ENCODE data around the gene CLEC3B. TPM values are rescaled to one million over a fixed set of nuclear protein-coding genes. Genes with fewer than 3 reads are reported as not detected.
A peak's percentile ranks its signal among the peaks of the same experiment; 100 is the strongest.

The CLEC3B gene
- total and polyA plus RNA-seq, 10 of the 15 experiments (the other 5 are each of a cell fraction or from before 2014, with no cell fraction given): 0.23 TPM; not detected in 9

- TF ChIP-seq IKZF2 (IDR thresholded peaks at IDR 0.05): peak; percentile 29 to 38; a peak in 2 of 4 replicates
- no peak for TF ChIP-seq PBX3 (IDR thresholded peaks at IDR 0.05; ENCODE audit: insufficient replicate concordance, low read depth, low read length)
- TF ChIP-seq EGR1 (IDR thresholded peaks at IDR 0.05; ENCODE audit: borderline replicate concordance in 1 of 2, low read depth in 2 of 2, low read length in 2 of 2): no peak
- TF ChIP-seq SIX5 (IDR thresholded peaks at IDR 0.05; ENCODE audit: low read depth, low read length, severe bottlenecking): no peak
- no peak for TF ChIP-seq YY1 (IDR thresholded peaks at IDR 0.05; ENCODE audit: low read depth, low read length)
- TF ChIP-seq IRF3 (IDR thresholded peaks at IDR 0.05): no peak
- no peak for TF ChIP-seq TARDBP (IDR thresholded peaks at IDR 0.05; ENCODE audit: borderline replicate concordance)
- TF ChIP-seq CREB1 (IDR thresholded peaks at IDR 0.05; ENCODE audit: low read depth): no peak
- TF ChIP-seq NR2C1 (IDR thresholded peaks at IDR 0.05): no peak
- peak; percentile 95 for TF ChIP-seq ZNF687 (IDR thresholded peaks at IDR 0.05)
- TF ChIP-seq TCF3 (IDR thresholded peaks at IDR 0.05; ENCODE audit: borderline replicate concordance, insufficient read depth, low read depth, low read length): no peak
- no peak for TF ChIP-seq USF2 (IDR thresholded peaks at IDR 0.05; ENCODE audit: borderline replicate concordance, low read depth, low read length)
- TF ChIP-seq KDM1A (IDR thresholded peaks at IDR 0.05; ENCODE audit: borderline replicate concordance): no peak
These were observed 38.6 kb downstream of the CLEC3B start (continued) for GRCh38 chr3:45064512-45065372.
